HepG2 (cell line): Measurements from ENCODE around the gene PVALB. TPM values are rescaled to one million over a fixed set of nuclear protein-coding genes. Genes with fewer than 3 reads are reported as not detected.

Experiments
- ATAC-seq: fragments of 200-7000 bp; cut with Tn5 transposase; 3 replicates; pipeline ENCODE4 v1.9.1; 2020; ENCODE audit warnings: mild to moderate bottlenecking, moderate library complexity
- BruUV-seq: library from RNA; stranded (reverse); fragments of 400-500 nt; replicated peaks from 2 replicates; lab custom pipeline; 2021; lab: Mats Ljungman, UMichigan
- CTCF ChIA-PET: fragments of 300-600 bp; formaldehyde crosslinking; extraction: SDS; loops from one replicate; lab custom pipeline; 2021; ENCODE audit warnings: low total read pairs, inconsistent platforms, low intra/inter-chr PET ratio; lab: Yijun Ruan, JAX
- POLR2A ChIA-PET: fragments of 350-600 bp; sonication (Branson Sonifier 250); formaldehyde crosslinking; loops from one replicate; lab custom pipeline; 2020; ENCODE audit warnings: antibody characterized with exemption, inconsistent platforms; lab: Yijun Ruan, JAX
- DNase-seq: peaks from one replicate; pipeline ENCODE4 v3.0.0-alpha.2; 2015; ENCODE audit warnings: low spot score
- FAIRE-seq: peaks from 3 replicates; lab custom pipeline; 2011; peaks lifted over from hg19 to GRCh38; lab: Jason Lieb, UNC
- H2AFZ ChIP-seq: one replicate; pipeline ENCODE4 v1.6.1; 2011; ENCODE audit warnings: low read length, inconsistent platforms
- H3K27ac ChIP-seq: fragments of 300-600 bp; 3 replicates; pipeline ENCODE4 v1.8.0; 2011; ENCODE audit warnings: mixed run types, mild to moderate bottlenecking, mixed read lengths, low read length, inconsistent platforms; ENCODE audit not compliant: insufficient read depth; ENCODE audit errors: extremely low read length
- H3K27me3 ChIP-seq, 2 experiments: fragments of 200-600 bp in 1 of 2; 2 replicates in 1 of 2; 3 replicates in 1 of 2; pipeline versions ENCODE4 v1.6.0 to v1.8.0; 2011; ENCODE audit warnings: low read length in 2 of 2, mild to moderate bottlenecking in 2 of 2, moderate library complexity in 2 of 2, inconsistent platforms in 1 of 2; ENCODE audit not compliant: insufficient read depth in 2 of 2, control insufficient read depth in 1 of 2
- H3K36me3 ChIP-seq, 2 experiments: fragments of 200-600 bp in 1 of 2; replicated peaks in 1 of 2; 2 replicates in 1 of 2; 3 replicates in 1 of 2; pipeline versions ENCODE4 v1.5.1 to v1.8.0; 2011; ENCODE audit warnings: low read length in 2 of 2, inconsistent platforms in 1 of 2; ENCODE audit not compliant: insufficient read depth in 2 of 2, control insufficient read depth in 1 of 2
- H3K4me1 ChIP-seq: 2 replicates; pipeline ENCODE4 v1.5.1; 2012; ENCODE audit warnings: low read length, inconsistent platforms; ENCODE audit not compliant: insufficient read depth
- H3K4me2 ChIP-seq: 2 replicates; pipeline ENCODE4 v1.6.0; 2011; ENCODE audit warnings: low read depth, low read length, inconsistent platforms
- H3K4me3 ChIP-seq, 3 experiments: fragments of 200-600 bp in 1 of 3; sonication (generic), shearing (Covaris generic) in 1 of 3; replicated peaks in 1 of 3; 2 replicates each; pipeline ENCODE4 v1.5.1; 2011 to 2016; ENCODE audit warnings: low read length in 3 of 3, inconsistent platforms in 2 of 3, low read depth in 2 of 3, mild to moderate bottlenecking in 2 of 3, control low read depth in 1 of 3, mixed read lengths in 1 of 3; ENCODE audit not compliant: insufficient read depth in 1 of 3
- H3K79me2 ChIP-seq: one replicate; pipeline ENCODE4 v1.6.1; 2011; ENCODE audit warnings: low read length, inconsistent platforms; ENCODE audit not compliant: insufficient read depth
- H3K9ac ChIP-seq: 2 replicates; pipeline ENCODE4 v1.6.0; 2011; ENCODE audit warnings: mild to moderate bottlenecking, low read depth, low read length, inconsistent platforms; ENCODE audit not compliant: insufficient read depth
- H3K9me3 ChIP-seq: 2 replicates; pipeline ENCODE4 v1.5.1; 2012; ENCODE audit warnings: mild to moderate bottlenecking, low read length
- H4K20me1 ChIP-seq: 2 replicates; pipeline ENCODE4 v1.6.0; 2011; ENCODE audit warnings: inconsistent platforms, mild to moderate bottlenecking, low read length, moderate library complexity; ENCODE audit not compliant: insufficient read depth
- MAFK ChIP-seq, 2 experiments: IDR thresholded peaks in 1 of 2; conservative IDR thresholded peaks in 1 of 2; 2 replicates each; pipeline ENCODE4 v1.6.1; 2011; ENCODE audit warnings: improper control_type of control experiment in 2 of 2, low read length in 2 of 2
- ZBTB21 ChIP-seq: sonication (generic); formaldehyde crosslinking; IDR thresholded peaks from 2 replicates; pipeline ENCODE4 v1.4.0; 2020; ENCODE audit warnings: missing genetic modification reagents
- ZNF253 ChIP-seq: sonication (generic); formaldehyde crosslinking; IDR thresholded peaks from 2 replicates; pipeline ENCODE4 v1.8.0; 2022; ENCODE audit warnings: mild to moderate bottlenecking, missing genetic modification reagents, borderline replicate concordance
- ZNF34 ChIP-seq: sonication (generic); formaldehyde crosslinking; IDR thresholded peaks from 2 replicates; pipeline ENCODE4 v1.4.0; 2020; ENCODE audit warnings: mild to moderate bottlenecking, missing genetic modification reagents, borderline replicate concordance
- ZNF367 ChIP-seq: sonication (generic); formaldehyde crosslinking; IDR thresholded peaks from 2 replicates; pipeline ENCODE4 v1.4.0; 2020; ENCODE audit warnings: missing genetic modification reagents, borderline replicate concordance
- ZNF674 ChIP-seq: sonication (generic); formaldehyde crosslinking; IDR thresholded peaks from 2 replicates; pipeline ENCODE4 v1.5.0; 2020; ENCODE audit warnings: low read depth, mild to moderate bottlenecking, missing genetic modification reagents
- WGBS: methylation state at CpG from one replicate; pipeline ENCODE4 v1.1.6; 2017; ENCODE audit warnings: low lambda C conversion rate; 5-methylcytosine and 5-hydroxymethylcytosine counted together
- in situ Hi-C: cut with HindIII; loops from 2 replicates; pipeline ENCODE4 v1.10.0; 2017; ENCODE audit warnings: low pct_unique_long_range_greater_than_20kb; ENCODE audit not compliant: extremely low pct_ligation_motif_present
- intact Hi-C: fragments of 100-400 bp; cut with micrococcal nuclease; formaldehyde crosslinking; loops from one replicate; pipeline ENCODE4 v1.10.0; 2022; ENCODE audit not compliant: unreplicated experiment
- polyA plus RNA-seq, 8 experiments: library from polyadenylated mRNA; depleted of rRNA in 3 of 8; stranded (reverse) in 7 of 8; unstranded in 1 of 8; fragments of >200 nt; fragmentation: Illumina TruSeq in 4 of 8; extraction: Trizol in 4 of 8; gene quantifications; 2 replicates each; pipeline versions ENCODE4 v1.2.1 to v1.2.3, GENCODE V29; 2011 to 2016; ENCODE audit warnings: low read depth in 4 of 8, missing spikeins in 1 of 8, mixed read lengths in 1 of 8; ENCODE audit not compliant: insufficient read depth in 1 of 8
- total RNA-seq, 5 experiments: library from RNA; depleted of rRNA; stranded (reverse); fragments of >200 nt; fragmentation: Illumina TruSeq; extraction: Trizol; gene quantifications; 2 replicates each; pipeline ENCODE4 v1.2.3, GENCODE V29; 2016; ENCODE audit warnings: low read depth in 1 of 5
- TF ChIP-seq, protein P1 (sequence below): sonication (generic); formaldehyde crosslinking; IDR thresholded peaks from 2 replicates; pipeline ENCODE4 v1.4.0; 2020; ENCODE audit warnings: missing genetic modification reagents
- TF ChIP-seq, protein P2 (sequence below): sonication (generic); formaldehyde crosslinking; IDR thresholded peaks from 2 replicates; pipeline ENCODE4 v1.9.0; 2021; ENCODE audit warnings: missing genetic modification reagents, mild to moderate bottlenecking, borderline replicate concordance
- TF ChIP-seq, protein P3 (sequence below): sonication (generic); formaldehyde crosslinking; IDR thresholded peaks from 2 replicates; pipeline ENCODE4 v1.4.0; 2020; ENCODE audit warnings: missing genetic modification reagents
- TF ChIP-seq, protein P4 (sequence below): sonication (generic); formaldehyde crosslinking; IDR thresholded peaks from one replicate; pipeline ENCODE4 v1.5.1; 2020; ENCODE audit warnings: mild to moderate bottlenecking, missing genetic modification reagents; ENCODE audit errors: not compliant biosample characterization

PVALB gene
- total and polyA plus RNA-seq, 2 of the 13 experiments (the other 11 are each of a cell fraction or from before 2014, with no cell fraction given) = not detected

DNA sequence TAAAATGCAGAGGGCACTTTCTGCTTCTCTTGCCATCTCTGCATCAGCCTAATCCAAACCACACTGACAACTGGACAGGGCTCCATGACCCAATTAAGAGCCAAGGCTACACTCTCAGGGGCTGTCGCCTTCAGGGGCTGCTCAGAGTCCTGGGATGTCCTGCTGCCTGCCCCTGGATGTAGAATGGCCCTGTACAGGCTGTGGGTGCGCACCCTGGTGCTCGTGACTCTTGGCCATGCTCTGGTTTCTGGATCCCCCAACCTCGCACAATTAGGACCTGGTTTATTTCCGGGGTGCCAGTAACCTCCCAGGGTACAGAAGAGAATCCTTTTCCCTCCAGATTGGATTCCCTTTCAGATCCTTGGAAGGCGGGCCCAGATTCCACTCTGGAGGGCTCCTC is 52.2 kb downstream of the PVALB start (continued):
- TF ChIP-seq, protein P1, sequence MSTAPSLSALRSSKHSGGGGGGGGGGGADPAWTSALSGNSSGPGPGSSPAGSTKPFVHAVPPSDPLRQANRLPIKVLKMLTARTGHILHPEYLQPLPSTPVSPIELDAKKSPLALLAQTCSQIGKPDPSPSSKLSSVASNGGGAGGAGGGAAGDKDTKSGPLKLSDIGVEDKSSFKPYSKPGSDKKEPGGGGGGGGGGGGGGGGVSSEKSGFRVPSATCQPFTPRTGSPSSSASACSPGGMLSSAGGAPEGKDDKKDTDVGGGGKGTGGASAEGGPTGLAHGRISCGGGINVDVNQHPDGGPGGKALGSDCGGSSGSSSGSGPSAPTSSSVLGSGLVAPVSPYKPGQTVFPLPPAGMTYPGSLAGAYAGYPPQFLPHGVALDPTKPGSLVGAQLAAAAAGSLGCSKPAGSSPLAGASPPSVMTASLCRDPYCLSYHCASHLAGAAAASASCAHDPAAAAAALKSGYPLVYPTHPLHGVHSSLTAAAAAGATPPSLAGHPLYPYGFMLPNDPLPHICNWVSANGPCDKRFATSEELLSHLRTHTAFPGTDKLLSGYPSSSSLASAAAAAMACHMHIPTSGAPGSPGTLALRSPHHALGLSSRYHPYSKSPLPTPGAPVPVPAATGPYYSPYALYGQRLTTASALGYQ = no peak
- TF ChIP-seq, protein P2, sequence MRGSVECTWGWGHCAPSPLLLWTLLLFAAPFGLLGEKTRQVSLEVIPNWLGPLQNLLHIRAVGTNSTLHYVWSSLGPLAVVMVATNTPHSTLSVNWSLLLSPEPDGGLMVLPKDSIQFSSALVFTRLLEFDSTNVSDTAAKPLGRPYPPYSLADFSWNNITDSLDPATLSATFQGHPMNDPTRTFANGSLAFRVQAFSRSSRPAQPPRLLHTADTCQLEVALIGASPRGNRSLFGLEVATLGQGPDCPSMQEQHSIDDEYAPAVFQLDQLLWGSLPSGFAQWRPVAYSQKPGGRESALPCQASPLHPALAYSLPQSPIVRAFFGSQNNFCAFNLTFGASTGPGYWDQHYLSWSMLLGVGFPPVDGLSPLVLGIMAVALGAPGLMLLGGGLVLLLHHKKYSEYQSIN = no peak
- TF ChIP-seq ZBTB21 (no peak), ZNF253 (CRISPR knock-in tag) (no peak), ZNF367 (CRISPR knock-in tag) (no peak), ZNF674 (CRISPR knock-in tag) (no peak)

DNA sequence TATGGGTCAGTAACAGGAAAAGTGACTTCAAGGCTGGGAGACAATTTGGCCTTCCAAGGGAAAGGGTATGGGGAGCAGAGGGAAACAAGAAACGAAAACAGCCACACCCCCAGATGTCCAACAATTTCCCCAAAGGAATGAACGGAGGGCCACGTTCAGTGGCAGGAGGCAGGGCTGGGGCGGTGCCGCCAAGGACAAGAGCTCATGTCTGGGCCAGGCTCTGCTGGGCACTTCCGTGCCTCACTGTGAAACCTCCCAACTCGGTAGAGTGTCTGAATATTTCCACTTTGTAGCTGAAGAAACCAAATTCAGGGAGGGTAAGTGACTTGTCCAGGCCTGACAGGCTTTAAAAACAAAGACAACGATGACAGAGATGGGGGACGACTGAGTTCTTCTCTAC is 52.8 kb downstream of the PVALB start:
- FAIRE-seq = no peak
- no peaks in the 10 kb centered on the region for H3K79me2 ChIP-seq
- no peak overlapping the region for H2AFZ ChIP-seq
- H3K9me3 ChIP-seq = no peaks in the 10 kb centered on the region
- CTCF ChIA-PET = no interaction called here
- DNase-seq = no peak
- no peak overlapping the region for H3K4me3 ChIP-seq
- in situ Hi-C loops = no loop called here
- no peak overlapping the region for H3K4me2 ChIP-seq
- H4K20me1 ChIP-seq = no peaks in the 10 kb centered on the region
- H3K27me3 ChIP-seq = peaks cover 4 to 81% of the 10 kb centered on the region in 2 experiments
- H3K36me3 ChIP-seq = no peaks in the 10 kb centered on the region
- no peak for ATAC-seq
- POLR2A ChIA-PET = no interaction called here
- 0% methylated on average over 3 of the region's 9 CpGs for WGBS
- no peak overlapping the region for H3K27ac ChIP-seq
- BruUV-seq = no TSS peak
- H3K9ac ChIP-seq = no peak overlapping the region
- no peaks in the 10 kb centered on the region for H3K4me1 ChIP-seq
- intact Hi-C loops = no loop called here
- TF ChIP-seq, protein P3, sequence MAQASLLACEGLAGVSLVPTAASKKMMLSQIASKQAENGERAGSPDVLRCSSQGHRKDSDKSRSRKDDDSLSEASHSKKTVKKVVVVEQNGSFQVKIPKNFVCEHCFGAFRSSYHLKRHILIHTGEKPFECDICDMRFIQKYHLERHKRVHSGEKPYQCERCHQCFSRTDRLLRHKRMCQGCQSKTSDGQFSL (CRISPR knock-in tag) = no peak
- TF ChIP-seq MAFK (conservative IDR thresholded peaks at IDR 0.05 in 1 of 2, IDR thresholded peaks at IDR 0.05 in 1 of 2; ENCODE audit: low read length in 2 of 2) = no peak
- TF ChIP-seq ZNF34 = no peak
- TF ChIP-seq, protein P4, sequence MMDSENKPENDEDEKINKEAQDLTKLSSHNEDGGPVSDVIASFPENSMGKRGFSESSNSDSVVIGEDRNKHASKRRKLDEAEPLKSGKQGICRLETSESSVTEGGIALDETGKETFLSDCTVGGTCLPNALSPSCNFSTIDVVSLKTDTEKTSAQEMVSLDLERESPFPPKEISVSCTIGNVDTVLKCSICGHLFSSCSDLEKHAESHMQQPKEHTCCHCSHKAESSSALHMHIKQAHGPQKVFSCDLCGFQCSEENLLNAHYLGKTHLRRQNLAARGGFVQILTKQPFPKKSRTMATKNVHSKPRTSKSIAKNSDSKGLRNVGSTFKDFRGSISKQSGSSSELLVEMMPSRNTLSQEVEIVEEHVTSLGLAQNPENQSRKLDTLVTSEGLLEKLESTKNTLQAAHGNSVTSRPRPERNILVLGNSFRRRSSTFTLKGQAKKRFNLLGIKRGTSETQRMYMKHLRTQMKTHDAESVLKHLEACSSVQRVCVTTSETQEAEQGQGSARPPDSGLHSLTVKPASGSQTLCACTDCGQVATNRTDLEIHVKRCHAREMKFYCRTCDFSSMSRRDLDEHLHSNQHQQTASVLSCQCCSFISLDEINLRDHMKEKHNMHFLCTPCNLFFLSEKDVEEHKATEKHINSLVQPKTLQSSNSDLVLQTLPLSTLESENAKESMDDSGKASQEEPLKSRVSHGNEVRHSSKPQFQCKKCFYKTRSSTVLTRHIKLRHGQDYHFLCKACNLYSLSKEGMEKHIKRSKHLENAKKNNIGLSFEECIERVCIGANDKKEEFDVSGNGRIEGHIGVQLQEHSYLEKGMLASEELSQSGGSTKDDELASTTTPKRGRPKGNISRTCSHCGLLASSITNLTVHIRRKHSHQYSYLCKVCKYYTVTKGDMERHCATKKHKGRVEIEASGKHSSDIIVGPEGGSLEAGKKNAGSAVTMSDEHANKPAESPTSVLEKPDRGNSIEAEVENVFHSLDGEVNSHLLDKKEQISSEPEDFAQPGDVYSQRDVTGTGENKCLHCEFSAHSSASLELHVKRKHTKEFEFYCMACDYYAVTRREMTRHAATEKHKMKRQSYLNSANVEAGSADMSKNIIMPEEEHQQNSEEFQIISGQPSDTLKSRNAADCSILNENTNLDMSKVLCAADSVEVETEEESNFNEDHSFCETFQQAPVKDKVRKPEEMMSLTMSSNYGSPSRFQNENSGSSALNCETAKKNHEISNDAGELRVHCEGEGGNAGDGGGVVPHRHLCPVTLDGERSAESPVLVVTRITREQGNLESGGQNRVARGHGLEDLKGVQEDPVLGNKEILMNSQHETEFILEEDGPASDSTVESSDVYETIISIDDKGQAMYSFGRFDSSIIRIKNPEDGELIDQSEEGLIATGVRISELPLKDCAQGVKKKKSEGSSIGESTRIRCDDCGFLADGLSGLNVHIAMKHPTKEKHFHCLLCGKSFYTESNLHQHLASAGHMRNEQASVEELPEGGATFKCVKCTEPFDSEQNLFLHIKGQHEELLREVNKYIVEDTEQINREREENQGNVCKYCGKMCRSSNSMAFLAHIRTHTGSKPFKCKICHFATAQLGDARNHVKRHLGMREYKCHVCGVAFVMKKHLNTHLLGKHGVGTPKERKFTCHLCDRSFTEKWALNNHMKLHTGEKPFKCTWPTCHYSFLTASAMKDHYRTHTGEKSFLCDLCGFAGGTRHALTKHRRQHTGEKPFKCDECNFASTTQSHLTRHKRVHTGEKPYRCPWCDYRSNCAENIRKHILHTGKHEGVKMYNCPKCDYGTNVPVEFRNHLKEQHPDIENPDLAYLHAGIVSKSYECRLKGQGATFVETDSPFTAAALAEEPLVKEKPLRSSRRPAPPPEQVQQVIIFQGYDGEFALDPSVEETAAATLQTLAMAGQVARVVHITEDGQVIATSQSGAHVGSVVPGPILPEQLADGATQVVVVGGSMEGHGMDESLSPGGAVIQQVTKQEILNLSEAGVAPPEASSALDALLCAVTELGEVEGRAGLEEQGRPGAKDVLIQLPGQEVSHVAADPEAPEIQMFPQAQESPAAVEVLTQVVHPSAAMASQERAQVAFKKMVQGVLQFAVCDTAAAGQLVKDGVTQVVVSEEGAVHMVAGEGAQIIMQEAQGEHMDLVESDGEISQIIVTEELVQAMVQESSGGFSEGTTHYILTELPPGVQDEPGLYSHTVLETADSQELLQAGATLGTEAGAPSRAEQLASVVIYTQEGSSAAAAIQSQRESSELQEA (CRISPR knock-in tag) = no peak
